Thoracic aorta endothelial cell (primary cell): ENCODE measurements around the gene TCF4. TPM values are rescaled to one million over a fixed set of nuclear protein-coding genes. Genes with fewer than 3 reads are reported as not detected.

ENCODE experiments used
- small RNA-seq: library from RNA; depleted of rRNA; stranded (forward); fragments of <200 nt; gene quantifications from one replicate; pipeline ENCODE3, GENCODE V24; 2012
- total RNA-seq: library from RNA; depleted of rRNA; stranded (reverse); fragments of >200 nt; gene quantifications from 2 replicates; pipeline ENCODE4 v1.2.3, GENCODE V29; 2012

The TCF4 gene
- total RNA-seq, result 406 and 456 TPM in 2 replicates

GRCh38 chr18:55588111-55588869 lies at the start of gene TCF4:
Gene TCF4, minus strand, starts transcription at chr18:55588192. Its CDS starts 1,076 bp downstream, at chr18:55587116.

Small RNA genes lying within 50 kb of the gene (small RNA-seq; reads per million reads assigned to genes)
- gene MIR4529, result 0.56 reads per million
